Measurements from ENCODE around the gene SGSM2. TPM values are rescaled to one million over a fixed set of nuclear protein-coding genes. Genes with fewer than 3 reads are reported as not detected.

The SGSM2 gene
- total RNA-seq, 4 donors from 2014 or later = 32.9 to 58.6 (median 47.4) TPM

GRCh38 chr17:2379489-2380225, 42.4 kb downstream of the SGSM2 start:
- no CpG with 5 or more reads among the region's 25 CpGs for whole genome bisulfite sequencing, 2 donors (ENCODE audit: low coverage in 1 of 2)
- H3K4me3 ChIP-seq = no peak overlapping the region
- ATAC-seq = no peak
- H3K4me1 ChIP-seq = peaks cover 0 to 22% (median 3%) of the 10 kb centered on the region in 3 donors
- H3K27me3 ChIP-seq = no peaks in the 10 kb centered on the region
- peaks cover 0 to 75% of the 10 kb centered on the region in 2 donors for H3K36me3 ChIP-seq
- H3K27ac ChIP-seq = no peak overlapping the region
- H3K9me3 ChIP-seq = no peaks in the 10 kb centered on the region
- no peak for TF ChIP-seq CTCF (IDR thresholded peaks at IDR 0.05)
- TF ChIP-seq POLR2A (IDR thresholded peaks at IDR 0.05) = no peak
- no peak for TF ChIP-seq EP300 (IDR thresholded peaks at IDR 0.05)
- no peak for TF ChIP-seq POLR2AphosphoS5 (IDR thresholded peaks at IDR 0.05)

- H3K36me3 ChIP-seq = peaks cover 0 to 75% of the 10 kb centered on the region in 2 donors
- WGBS, 2 donors (ENCODE audit: low coverage in 1 of 2) = 79% methylated on average over 5 of the region's 16 CpGs; no CpG with 5 or more reads in 1 of the 2 donors
- no peaks in the 10 kb centered on the region for H3K9me3 ChIP-seq
- H3K4me3 ChIP-seq = no peak overlapping the region
- TF ChIP-seq POLR2AphosphoS5 (IDR thresholded peaks at IDR 0.05) (no peak), EP300 (IDR thresholded peaks at IDR 0.05) (no peak), POLR2A (IDR thresholded peaks at IDR 0.05) (no peak), CTCF (IDR thresholded peaks at IDR 0.05) (no peak)
- no peak for ATAC-seq
- peaks cover 0 to 29% (median 3%) of the 10 kb centered on the region in 3 donors for H3K4me1 ChIP-seq
- peak overlapping the region in 1 of 4 donors; percentile 3 for H3K27ac ChIP-seq
- no peaks in the 10 kb centered on the region for H3K27me3 ChIP-seq
Measured at GRCh38 chr17:2380226-2380922, 43.1 kb downstream of the SGSM2 start.

- peaks cover 0 to 75% of the 10 kb centered on the region in 2 donors for H3K36me3 ChIP-seq
- peaks cover 0 to 36% (median 3%) of the 10 kb centered on the region in 3 donors for H3K4me1 ChIP-seq
- no peaks in the 10 kb centered on the region for H3K27me3 ChIP-seq
- ATAC-seq = no peak
- whole genome bisulfite sequencing, 2 donors (ENCODE audit: low coverage in 1 of 2) = 53% methylated on average over 5 of the region's 15 CpGs; no CpG with 5 or more reads in 1 of the 2 donors
- TF ChIP-seq CTCF (IDR thresholded peaks at IDR 0.05) (no peak), POLR2A (IDR thresholded peaks at IDR 0.05) (no peak), EP300 (IDR thresholded peaks at IDR 0.05) (no peak), POLR2AphosphoS5 (IDR thresholded peaks at IDR 0.05) (no peak)
- peak overlapping the region in 1 of 4 donors; percentile 3 for H3K27ac ChIP-seq
- H3K9me3 ChIP-seq = no peaks in the 10 kb centered on the region
- no peak overlapping the region for H3K4me3 ChIP-seq
Measured at GRCh38 chr17:2380950-2381649, 43.8 kb downstream of the SGSM2 start.

GRCh38 chr17:2383628-2384167, 46.4 kb downstream of the SGSM2 start:
- no peak overlapping the region for H3K4me3 ChIP-seq
- 82 to 87% methylated on average over 10 to 11 of the region's 11 CpGs for WGBS, 2 donors (ENCODE audit: low coverage in 1 of 2)
- peak overlapping the region in 3 of 4 donors; percentile 15 to 65 (median 30) for H3K27ac ChIP-seq
- H3K27me3 ChIP-seq = no peaks in the 10 kb centered on the region
- TF ChIP-seq EP300 (IDR thresholded peaks at IDR 0.05) (no peak), POLR2AphosphoS5 (IDR thresholded peaks at IDR 0.05) (no peak), CTCF (IDR thresholded peaks at IDR 0.05) (no peak), POLR2A (IDR thresholded peaks at IDR 0.05) (no peak)
- H3K36me3 ChIP-seq = peaks cover 0 to 77% of the 10 kb centered on the region in 2 donors
- no peaks in the 10 kb centered on the region for H3K9me3 ChIP-seq
- peaks cover 0 to 53% (median 3%) of the 10 kb centered on the region in 3 donors for H3K4me1 ChIP-seq
- ATAC-seq = no peak

Measured in gastroesophageal sphincter (tissue), 4 donors.